Fibroblast of lung (primary cell): ENCODE measurements around the gene TAF1C.

Experiments
- CTCF ChIP-seq, 2 donors: IDR thresholded peaks in 1 of 2; conservative IDR thresholded peaks in 1 of 2; 1 replicate in 1 of 2; 2 replicates in 1 of 2; pipeline ENCODE4 v1.5.1; 2011 to 2012; ENCODE audit warnings: low read length in 2 of 2, control low read depth in 1 of 2, inconsistent platforms in 1 of 2, low read depth in 1 of 2, mild to moderate bottlenecking in 1 of 2
- EZH2 ChIP-seq: IDR thresholded peaks from 2 replicates; pipeline ENCODE4 v1.5.1; 2012; ENCODE audit warnings: low read length, control low read depth, mild to moderate bottlenecking; ENCODE audit errors: missing control alignments

GRCh38 chr16:84205976-84206691 is 19.3 kb upstream of the TAF1C start:
- no peak for TF ChIP-seq CTCF (conservative IDR thresholded peaks at IDR 0.05 in 1 of 2, IDR thresholded peaks at IDR 0.05 in 1 of 2; ENCODE audit: low read depth in 1 of 2, low read length in 2 of 2)
- no peak for TF ChIP-seq EZH2
